GM21423 (cell line): ENCODE results near the gene SYNC.
A peak's percentile ranks its signal among the peaks of the same experiment; 100 is the strongest.
"Not testable (repeated sequence)": the region's sequence is repeated elsewhere in the genome, so short reads cannot be mapped to it uniquely, and the experiment has no call there.

ENCODE experiments used
- ATAC-seq: cut with Tn5 transposase; IDR thresholded peaks from one replicate; pipeline ENCODE4 v1.9.1; 2021; ENCODE audit warnings: mild to moderate bottlenecking, moderate library complexity; ENCODE audit not compliant: unreplicated experiment

Gene SYNC

GRCh38 chr1:32695098-32695904 is 7.3 kb downstream of the SYNC start:
- ATAC-seq, result no peak

- no peak for ATAC-seq
These were observed 9.0 kb downstream of the SYNC start for GRCh38 chr1:32693455-32694174.

- no peak for ATAC-seq
These were observed 16.2 kb downstream of the SYNC start for GRCh38 chr1:32686387-32686786.

- no peak for ATAC-seq
These were observed 17.1 kb downstream of the SYNC start for GRCh38 chr1:32685498-32685897.

GRCh38 chr1:32684167-32684811 is 18.3 kb downstream of the SYNC start:
- ATAC-seq, result no peak

GRCh38 chr1:32683397-32683796 is 19.2 kb downstream of the SYNC start:
- no peak for ATAC-seq

GRCh38 chr1:32681999-32682398 is 20.6 kb downstream of the SYNC start:
- ATAC-seq, result no peak

GRCh38 chr1:32681509-32681908 is 21.1 kb downstream of the SYNC start:
- no peak for ATAC-seq

- no peak for ATAC-seq
These were observed 21.9 kb downstream of the SYNC start for GRCh38 chr1:32680642-32681041.

GRCh38 chr1:32679993-32680392 is 22.6 kb downstream of the SYNC start:
- not testable (repeated sequence) for ATAC-seq

- ATAC-seq, result no peak
These were observed 25.6 kb downstream of the SYNC start for GRCh38 chr1:32676945-32677344.

GRCh38 chr1:32668716-32669115 is 33.9 kb downstream of the SYNC start:
- not testable (repeated sequence) for ATAC-seq

GRCh38 chr1:32666901-32667566 is 35.5 kb downstream of the SYNC start:
- no peak for ATAC-seq

GRCh38 chr1:32665915-32666314 is 36.7 kb downstream of the SYNC start:
- ATAC-seq, result no peak

- ATAC-seq, result no peak
These were observed 43.0 kb downstream of the SYNC start for GRCh38 chr1:32659581-32659980.

GRCh38 chr1:32652244-32652962 is 50.2 kb downstream of the SYNC start:
- no peak for ATAC-seq

- no peak for ATAC-seq
These were observed 51.0 kb downstream of the SYNC start for GRCh38 chr1:32651461-32652073.

GRCh38 chr1:32650752-32651460 is 51.7 kb downstream of the SYNC start, which contains the start of gene RBBP4:
TSS of gene RBBP4 (plus strand) at chr1:32651208. CDS start at chr1:32651307, 99 bp downstream.
- peak; percentile 80 for ATAC-seq

- ATAC-seq, result peak; percentile 62
These were observed 52.3 kb downstream of the SYNC start, which contains the start of gene ZBTB8OS for GRCh38 chr1:32650248-32650751. TSS of gene ZBTB8OS (minus strand) at chr1:32650550. CDS start at chr1:32650529, 21 bp downstream.
